HG03066 (cell line): ENCODE results near the gene CIB2.

Experiments
- ATAC-seq: cut with Tn5 transposase; IDR thresholded peaks from one replicate; pipeline ENCODE4 v1.9.1; 2021; ENCODE audit warnings: low read depth; ENCODE audit not compliant: unreplicated experiment

Gene CIB2

GRCh38 chr15:78149805-78150751 lies 18.8 kb upstream of the CIB2 start:
- no peak for ATAC-seq

DNA sequence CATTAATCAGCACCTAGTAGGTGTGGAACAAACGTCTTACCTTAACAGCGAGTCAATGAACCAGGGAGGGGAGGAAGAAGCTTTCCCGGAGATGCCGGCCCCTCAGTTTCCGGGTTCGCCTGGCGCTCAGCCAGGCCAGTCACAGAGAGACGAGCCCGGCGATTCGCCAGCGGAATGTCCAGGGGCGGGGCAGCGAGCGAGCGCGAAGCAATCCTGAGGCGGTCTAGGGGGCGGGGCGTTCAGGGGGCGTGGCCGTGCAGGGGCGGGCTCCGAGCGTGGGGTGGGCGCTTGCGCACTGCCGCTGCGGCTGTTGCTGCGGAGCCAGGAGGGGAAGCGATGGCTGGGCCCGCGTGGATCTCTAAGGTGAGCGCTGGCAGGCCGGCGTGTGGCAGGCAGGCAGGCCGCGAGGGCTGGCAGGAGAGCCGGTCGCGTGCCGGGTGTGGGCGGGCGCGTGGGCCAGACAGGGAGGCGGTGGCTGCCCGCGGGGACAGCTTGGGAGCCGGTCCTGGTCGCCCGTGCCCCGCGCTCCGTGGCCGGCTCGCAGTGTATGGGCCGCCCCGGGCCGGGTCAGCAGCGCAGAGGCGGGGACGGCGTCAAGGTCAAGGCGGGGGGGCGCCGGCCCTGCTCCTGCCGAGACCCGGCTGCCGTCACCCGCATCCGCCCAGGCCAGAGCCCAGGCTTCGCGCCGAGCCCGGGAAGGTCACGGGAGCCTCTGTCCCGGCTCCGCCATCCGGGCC lies 18.0 kb upstream of the CIB2 start, which contains the start of gene IDH3A:
TSS of gene IDH3A (plus strand) at position 295 of the 737 bp plus-strand sequence. CDS start at position 337, 42 bp downstream.
- ATAC-seq: peak; percentile 85

DNA sequence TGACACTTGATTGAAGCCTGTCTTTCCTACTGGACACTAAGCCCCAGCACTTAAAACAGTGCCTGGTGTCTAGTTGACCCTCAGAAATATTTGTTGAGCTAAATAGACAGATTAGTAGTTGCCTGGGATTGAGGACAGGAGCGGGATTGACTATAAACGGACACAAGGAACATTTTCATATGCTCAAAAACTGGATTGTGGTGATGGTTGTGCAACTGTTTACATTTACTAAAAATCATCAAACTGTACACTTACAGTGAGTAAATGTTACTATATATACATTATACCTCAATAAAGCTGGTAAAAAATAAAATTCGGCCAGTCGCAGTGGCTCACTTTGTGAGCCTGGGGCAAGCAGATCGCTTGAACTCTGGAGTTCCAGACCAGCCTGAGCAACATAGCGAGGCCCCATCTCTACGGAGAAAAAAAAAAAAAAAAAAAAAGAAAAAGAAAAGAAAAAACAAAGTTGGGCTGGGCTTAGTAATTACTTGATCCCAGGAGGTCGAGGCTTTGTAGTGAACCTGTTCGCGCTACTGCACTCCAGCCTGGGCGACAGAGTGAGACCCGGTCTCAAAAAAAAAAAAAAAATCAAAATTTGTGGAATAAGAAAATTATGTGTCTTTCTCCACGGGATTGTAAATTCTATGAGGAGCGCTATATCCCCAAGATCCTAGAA lies 17.3 kb upstream of the CIB2 start:
- ATAC-seq: peak; percentile 3

DNA sequence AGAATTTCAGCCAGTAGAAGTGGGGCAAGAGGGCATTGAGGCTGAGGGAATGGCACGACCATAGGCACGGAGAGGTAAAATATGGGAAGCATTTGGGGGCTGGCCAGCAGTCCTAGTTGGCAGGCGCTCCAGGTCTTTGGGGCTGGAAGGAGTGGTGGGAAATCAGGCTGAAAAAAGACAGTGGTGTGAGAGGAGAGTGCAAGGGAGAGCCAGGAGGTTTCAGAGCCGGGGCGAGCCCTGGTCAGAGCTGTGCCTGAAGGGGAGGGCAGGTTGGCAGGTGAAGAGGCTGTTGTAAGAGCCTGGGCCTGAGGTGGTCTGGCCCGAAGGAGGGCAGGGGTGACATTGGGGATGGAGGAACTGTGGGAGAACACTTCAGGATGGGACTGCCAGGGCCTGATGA lies 16.3 kb upstream of the CIB2 start:
- ATAC-seq: no peak

- no peak for ATAC-seq
Measured at GRCh38 chr15:78146425-78147154, 15.3 kb upstream of the CIB2 start.

DNA sequence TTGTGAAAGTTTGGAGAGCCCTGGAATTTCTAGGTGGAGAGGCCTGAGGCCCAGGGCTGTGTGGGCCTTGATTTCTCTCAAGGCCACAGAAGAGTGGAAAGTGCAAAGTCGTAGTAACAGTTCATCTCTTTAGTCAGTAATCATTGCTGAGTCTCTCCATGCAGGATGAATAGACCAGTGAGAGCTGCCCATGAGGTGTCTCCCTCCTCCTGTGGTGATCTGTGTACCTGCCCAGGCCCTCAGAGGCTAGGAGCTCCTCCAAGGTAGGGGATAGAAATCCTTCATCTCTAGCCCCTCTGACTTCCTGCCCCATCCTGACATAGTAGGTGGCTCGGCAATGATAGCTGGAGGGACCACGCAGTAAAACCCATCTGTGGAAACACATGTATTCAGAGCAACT lies 11.1 kb upstream of the CIB2 start:
- no peak for ATAC-seq

- no peak for ATAC-seq
Measured at GRCh38 chr15:78140292-78140691, 9.0 kb upstream of the CIB2 start.

DNA sequence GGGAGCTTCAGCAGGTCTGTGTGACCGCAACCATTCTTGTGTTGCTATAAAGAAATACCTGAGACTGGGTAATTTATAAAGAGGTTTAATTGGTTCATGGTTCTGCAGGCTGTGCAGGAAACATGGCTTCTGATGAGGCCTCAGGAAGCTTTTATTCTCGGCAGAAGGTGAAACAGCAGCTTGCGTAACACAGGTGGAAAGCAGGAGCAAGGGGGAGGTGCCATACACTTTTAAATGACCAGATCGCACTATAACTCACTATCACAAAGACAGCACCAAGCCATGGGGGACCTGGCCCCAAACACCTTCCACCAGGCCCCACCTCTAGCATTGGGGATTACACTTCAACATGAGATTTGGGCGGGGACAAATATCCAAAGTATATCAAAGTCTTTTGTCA lies 8.3 kb upstream of the CIB2 start:
- ATAC-seq: no peak

DNA sequence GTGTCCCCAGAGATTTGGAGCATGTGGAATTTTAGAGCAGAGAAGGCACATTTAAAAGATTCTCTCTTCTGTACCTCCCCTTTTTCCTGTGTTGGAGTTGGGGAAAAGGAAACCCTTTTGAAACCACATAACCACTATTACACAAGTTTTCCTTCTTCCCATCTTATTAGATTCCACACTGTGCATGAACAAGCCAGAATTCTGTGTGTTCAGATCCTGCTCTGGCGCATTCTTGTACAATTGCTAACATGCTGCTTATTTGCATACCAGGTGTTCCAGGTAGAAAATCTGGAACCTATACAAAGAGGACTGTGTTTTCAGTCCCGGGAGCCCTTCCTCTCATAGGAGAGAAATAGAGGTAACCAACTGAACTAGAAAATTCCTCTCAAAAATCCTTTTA lies 2.6 kb upstream of the CIB2 start:
- ATAC-seq: no peak

DNA sequence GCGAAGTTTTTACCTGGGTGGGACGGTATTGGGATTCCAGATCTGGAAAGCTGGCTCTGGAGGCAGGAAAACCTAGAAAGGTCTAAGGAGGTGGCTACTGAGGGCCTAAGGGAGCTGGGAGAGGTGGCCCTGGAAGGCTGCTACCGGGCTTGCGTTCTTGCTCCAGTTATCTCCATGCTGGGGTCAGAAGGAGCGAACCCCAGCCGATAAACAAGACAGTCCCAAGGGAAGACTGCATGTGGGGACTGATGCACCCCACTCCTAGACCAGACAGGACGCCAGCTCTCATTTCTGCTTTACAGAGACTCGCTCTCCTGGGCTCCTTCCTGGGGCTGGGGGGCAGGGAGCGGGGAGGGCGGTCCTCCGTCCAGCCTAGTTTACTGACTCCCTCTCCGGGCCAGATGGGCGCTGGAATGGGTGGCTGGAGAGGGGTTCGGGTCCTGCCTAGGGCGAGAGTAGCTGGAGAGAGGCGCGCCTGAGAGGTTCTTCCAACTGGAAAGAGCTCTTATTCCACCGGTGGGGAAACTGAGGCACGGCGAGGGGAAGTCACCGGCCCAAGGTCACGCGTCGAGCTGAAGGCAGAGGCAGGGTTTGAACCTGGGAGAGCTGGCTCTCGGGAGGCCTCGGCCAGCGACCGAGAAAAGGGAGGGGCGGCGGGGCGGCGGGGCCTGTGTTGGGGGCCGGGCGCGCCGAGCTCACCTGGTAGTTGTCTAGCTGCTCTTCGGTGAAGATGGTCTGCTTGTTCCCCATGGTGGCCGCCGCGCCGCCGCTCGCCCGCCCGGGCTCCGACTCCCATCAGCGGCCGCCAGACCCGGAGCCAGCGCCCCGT lies 565 bp downstream of the CIB2 start:
- ATAC-seq: peak; percentile 34

DNA sequence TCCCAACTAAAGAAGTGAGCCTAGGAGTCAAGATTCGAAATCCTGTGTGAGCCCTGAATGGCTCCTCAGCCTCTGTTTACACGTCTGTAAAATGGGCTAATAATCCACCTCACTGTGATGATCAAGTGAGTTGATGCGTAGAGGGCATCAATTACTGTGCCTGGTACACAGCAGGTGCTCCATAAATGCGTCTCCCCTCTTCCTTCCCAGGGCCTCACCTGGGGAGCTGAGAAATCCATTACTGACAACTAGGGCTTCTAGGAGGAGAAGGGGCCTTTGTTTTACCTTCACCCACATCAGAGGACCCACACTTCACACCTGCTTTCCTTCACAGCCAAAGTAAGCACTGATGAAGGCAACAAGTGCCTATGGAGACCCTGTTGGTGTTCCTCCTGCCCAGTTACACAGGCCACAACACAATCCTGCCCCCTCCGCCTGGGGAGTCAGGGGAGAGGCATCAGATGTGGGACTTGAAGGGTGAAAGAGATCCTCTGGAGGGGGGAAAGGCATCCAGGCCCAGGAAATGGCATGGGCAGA lies 1.4 kb downstream of the CIB2 start:
- no peak for ATAC-seq

DNA sequence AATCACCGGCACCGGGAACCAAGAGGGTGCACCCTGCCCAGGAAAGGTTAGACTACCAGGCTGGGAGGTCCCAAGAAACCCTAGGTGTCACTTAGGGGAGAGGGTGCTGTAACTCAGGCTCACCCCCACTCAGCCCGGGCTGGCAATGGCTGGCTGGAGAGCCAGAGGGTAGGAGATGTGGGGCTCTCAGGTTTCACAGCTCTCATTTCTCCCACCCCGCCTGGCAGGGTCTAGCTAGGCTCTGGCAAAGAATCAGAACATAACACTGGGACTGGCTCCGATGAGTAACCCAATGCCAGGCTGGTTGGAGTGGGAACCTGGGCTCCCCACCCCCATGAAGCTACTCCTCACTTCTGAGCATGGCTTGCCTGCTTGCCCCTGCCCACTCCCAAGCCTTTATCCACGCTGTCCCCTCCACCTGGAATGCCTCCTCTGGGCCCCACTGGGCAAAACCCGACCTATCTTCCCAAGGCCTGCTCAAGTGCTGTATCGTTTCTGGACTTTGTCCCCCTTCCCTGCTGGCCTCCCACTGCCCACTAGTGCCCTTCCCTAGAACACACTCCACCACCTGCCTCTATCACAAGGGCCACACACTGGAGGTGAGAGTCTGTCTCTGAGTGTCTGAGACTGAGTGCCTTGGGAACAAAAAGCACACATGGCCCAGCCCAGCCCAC lies 2.0 kb downstream of the CIB2 start:
- ATAC-seq: no peak

- no peak for ATAC-seq
Measured at GRCh38 chr15:78127882-78128281, 3.4 kb downstream of the CIB2 start.

DNA sequence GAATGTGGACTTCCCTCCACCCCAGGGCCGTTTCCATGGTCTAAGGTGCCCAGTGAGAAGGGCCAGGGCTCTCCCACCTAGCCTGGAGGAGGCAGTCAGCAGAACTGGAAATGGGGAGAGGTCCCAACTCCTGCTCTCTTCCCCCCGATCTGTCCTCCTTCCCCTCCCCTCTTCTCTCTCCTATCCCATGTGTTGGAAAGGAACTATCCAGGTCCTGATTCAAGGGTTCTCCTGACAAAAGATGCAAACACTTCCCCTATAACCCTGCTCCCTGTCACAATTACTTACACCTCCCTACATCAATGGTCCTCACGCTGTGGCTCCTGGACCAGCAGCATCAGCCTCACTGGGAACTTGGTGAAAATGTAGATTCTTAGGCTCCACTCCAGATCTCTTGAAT lies 6.0 kb downstream of the CIB2 start:
- ATAC-seq: no peak

DNA sequence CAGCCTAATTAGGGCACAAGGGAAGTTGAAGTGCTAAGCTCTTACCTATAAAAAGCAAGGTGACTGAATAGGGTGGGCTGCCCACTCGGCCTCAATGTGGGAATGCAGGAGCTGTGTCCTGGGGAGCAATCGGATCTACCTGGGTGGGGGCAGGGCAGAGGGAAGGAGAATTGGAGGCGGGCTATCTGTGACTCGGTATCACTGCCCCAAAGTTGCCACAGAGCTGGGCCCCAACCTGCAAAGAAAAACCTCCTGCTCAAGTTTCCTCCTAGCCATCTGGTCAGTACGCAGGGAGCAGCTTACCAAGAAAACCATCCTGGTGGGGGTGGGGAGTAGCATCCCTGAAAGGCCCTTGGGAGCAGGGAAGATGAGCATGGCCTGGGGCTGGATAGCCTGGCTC lies 10.7 kb downstream of the CIB2 start:
- ATAC-seq: no peak

DNA sequence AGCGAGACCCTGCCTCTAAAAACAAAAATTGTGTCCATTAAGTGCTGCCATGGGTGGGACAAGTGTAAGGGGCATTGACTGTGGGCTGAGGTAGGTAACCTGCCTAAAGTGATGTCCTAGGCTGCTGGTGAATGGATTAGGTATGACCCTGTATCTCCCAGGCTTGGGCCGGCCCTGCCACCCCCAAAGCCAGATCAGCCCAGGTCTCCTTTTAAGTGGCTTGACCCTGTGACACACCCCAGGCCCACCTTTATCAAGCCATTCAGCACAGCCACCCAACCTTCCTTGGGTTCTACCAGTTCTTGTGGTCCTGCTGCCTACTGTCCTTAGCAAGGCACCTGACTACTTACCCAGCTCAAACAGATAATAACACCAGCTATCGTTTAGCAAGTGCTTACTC lies 18.7 kb downstream of the CIB2 start:
- ATAC-seq: no peak

- no peak for ATAC-seq
Measured at GRCh38 chr15:78111788-78112187, 19.5 kb downstream of the CIB2 start.

- ATAC-seq: no peak
Measured at GRCh38 chr15:78110916-78111475, 20.2 kb downstream of the CIB2 start.
